ENCODE results near the gene TMEM143.

GRCh38 chr19:48355365-48355954, 8.3 kb downstream of the TMEM143 start:
- TF ChIP-seq CTCF (IDR thresholded peaks at IDR 0.05) = no peak
- TF ChIP-seq POLR2A (IDR thresholded peaks at IDR 0.05) = no peak
